DOHH2 (cell line): ENCODE measurements around the gene DNAH10.

ENCODE experiments used
- EZH2phosphoT487 ChIP-seq: fragments of 200-600 bp; sonication (generic); IDR thresholded peaks from 2 replicates; pipeline ENCODE4 v1.6.1; 2017; ENCODE audit warnings: borderline replicate concordance, mild to moderate bottlenecking, antibody characterized with exemption, low read length, moderate library complexity, mixed read lengths
- TF ChIP-seq, protein P1 (sequence below): fragments of 200-600 bp; sonication (generic); IDR thresholded peaks from one replicate; pipeline ENCODE4 v1.5.1; 2014; ENCODE audit warnings: antibody characterized with exemption, mild to moderate bottlenecking, low read depth, low read length; ENCODE audit not compliant: poor library complexity, severe bottlenecking

DNA sequence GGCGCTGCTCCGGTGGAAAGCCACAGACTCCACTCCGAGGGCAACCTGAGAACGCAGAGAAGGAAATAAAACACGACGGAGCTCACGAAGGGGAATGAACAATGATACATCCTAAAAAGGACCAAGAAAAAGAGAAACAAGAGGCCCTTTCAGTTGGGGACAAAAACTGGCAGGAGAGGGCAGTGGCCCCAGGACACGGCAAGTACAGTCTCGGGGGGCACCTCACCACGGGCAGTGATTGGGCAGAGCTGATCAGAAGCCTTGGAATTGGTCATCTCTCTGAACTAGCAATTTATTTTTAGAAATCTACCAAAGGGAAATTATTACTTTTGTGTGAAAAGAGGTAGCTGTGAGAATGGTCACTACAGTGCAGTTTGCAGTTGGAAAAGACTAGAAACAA is 182.6 kb downstream of the DNAH10 start:
- TF ChIP-seq, protein P1, sequence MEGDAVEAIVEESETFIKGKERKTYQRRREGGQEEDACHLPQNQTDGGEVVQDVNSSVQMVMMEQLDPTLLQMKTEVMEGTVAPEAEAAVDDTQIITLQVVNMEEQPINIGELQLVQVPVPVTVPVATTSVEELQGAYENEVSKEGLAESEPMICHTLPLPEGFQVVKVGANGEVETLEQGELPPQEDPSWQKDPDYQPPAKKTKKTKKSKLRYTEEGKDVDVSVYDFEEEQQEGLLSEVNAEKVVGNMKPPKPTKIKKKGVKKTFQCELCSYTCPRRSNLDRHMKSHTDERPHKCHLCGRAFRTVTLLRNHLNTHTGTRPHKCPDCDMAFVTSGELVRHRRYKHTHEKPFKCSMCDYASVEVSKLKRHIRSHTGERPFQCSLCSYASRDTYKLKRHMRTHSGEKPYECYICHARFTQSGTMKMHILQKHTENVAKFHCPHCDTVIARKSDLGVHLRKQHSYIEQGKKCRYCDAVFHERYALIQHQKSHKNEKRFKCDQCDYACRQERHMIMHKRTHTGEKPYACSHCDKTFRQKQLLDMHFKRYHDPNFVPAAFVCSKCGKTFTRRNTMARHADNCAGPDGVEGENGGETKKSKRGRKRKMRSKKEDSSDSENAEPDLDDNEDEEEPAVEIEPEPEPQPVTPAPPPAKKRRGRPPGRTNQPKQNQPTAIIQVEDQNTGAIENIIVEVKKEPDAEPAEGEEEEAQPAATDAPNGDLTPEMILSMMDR = no peak
- TF ChIP-seq EZH2phosphoT487 = no peak
